NCI-H345 treated with DMSO at 0.1 percent for 48 hours (cell line): ENCODE data around the gene TFPI.

Source experiments
- DNase-seq: peaks from one replicate; lab custom pipeline; 2025; ENCODE audit not compliant: unreplicated experiment; lab: John Stamatoyannopoulos, UW

TFPI gene

DNA sequence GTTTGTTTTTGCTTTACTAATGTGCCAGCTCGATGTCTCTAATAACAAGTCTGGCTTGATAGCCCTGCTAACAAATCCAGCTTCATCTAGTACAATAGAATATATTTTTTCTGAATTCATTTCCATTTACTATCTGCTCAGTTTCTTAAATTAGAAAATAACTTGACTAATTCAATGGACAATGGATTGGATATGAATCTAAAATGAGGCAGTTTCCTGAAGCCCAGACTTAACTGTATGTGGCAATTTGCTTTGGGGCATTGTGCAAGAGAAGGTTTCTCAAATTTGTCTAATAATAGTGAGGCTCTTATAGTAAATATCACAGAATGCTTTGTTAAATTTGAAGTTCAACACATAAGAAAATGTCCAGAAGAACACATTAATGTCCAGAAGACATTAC lies 132.0 kb downstream of the TFPI start:
- DNase-seq = no peak

DNA sequence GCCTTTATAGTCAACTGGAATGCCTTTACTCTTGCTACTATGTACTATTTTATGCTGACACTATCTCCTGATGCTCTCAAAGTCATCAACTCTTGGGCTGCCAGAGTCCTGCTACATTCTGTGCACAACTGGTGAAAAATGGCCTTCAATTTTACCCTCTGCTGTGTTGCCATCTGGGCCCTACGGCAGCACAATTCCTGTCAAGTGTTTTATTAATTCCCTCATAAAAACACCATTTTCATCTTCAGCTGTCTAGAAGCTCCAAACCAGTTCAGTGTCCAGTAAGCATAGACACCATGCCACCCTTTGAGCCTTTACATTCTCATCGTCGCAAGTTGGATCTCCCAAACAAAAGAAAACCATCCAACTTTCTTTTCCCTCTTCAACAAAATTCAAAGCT lies 132.7 kb downstream of the TFPI start:
- no peak for DNase-seq

DNA sequence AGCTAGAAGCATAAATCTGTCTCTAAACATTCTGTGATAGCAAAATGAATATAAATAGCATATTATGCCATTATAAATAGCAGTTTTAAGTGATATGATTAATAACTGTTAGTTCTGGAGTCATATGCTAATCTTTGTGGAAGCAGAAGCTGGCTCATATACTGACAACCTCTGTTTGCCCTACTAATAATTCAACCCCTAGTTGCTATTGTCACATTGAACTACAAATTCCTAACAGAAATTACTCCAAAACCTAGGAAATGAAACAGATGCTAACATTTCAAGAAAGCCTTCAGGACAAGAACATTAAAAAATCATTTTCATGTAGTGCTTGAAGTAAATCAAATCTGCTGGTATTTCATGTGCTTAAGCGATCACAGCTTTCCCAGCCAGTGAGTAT lies 134.4 kb downstream of the TFPI start:
- no peak for DNase-seq

DNA sequence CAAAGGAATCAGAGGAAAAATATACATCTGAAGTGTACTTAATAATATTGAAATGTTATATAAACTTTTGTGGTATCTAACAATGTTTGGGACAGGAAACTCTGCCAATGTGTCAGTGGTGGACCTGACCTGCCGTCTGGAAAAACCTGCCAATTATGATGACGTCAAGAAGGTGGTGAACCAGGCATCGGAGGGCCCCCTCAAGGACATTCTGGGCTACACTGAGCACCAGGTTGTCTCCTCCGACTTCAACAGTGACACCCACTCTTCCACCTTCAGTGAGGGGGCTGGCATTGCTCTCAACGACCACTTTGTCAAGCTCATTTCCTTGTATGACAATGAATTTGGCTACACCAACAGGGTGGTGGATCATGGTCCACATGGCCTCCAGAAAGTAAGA lies 138.8 kb downstream of the TFPI start:
- no peak for DNase-seq
